GOT3 (cell line): ENCODE results near the gene UBE2E2.
"Not testable (repeated sequence)": the region's sequence is repeated elsewhere in the genome, so short reads cannot be mapped to it uniquely, and the experiment has no call there.

ENCODE experiments used
- DNase-seq: peaks from one replicate; lab custom pipeline; 2025; ENCODE audit warnings: mixed read lengths; lab: John Stamatoyannopoulos, UW

The UBE2E2 gene

DNA sequence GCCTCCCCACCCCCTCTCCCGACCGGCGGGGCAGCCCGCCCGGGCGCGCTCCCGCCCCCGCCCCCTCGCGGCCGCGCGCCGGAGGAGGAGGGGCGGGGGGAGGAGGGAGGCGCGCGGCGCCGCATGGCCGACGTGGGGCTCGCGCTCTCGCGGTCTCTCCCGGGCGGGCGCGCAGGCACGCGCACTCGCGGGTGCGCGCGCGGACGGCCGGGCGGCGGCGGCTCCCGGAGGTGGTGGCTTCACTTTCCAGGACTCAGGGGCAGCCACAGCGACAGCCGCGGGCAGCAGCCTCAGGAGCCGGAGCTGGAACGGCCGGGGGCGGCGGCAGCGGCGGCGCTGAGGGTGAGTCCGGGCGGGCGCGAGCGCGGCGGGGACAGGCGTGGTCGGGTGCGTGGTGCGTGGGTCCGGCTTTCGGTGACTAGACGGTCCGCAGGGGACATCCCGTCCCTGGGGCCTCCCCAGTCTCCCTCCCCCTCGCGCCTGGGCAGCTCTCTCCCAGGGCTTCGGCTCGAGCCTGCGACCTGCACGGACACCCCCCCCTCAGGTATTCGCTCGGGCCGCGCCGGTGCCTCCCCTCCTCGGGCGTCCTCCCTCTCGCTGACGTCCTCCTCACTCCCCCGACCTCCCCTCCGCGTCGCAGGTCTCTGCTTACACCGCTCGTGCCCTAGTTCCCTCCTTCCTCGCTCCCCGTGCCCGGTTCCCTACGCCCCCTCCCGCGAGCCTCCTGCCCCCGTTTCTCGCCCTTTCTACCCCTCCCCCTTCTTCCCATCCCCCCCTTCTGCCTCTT is at the start of gene UBE2E2:
UBE2E2 (plus strand) TSS at position 407 of the 787 bp plus-strand sequence.
- peak; percentile 62 for DNase-seq

DNA sequence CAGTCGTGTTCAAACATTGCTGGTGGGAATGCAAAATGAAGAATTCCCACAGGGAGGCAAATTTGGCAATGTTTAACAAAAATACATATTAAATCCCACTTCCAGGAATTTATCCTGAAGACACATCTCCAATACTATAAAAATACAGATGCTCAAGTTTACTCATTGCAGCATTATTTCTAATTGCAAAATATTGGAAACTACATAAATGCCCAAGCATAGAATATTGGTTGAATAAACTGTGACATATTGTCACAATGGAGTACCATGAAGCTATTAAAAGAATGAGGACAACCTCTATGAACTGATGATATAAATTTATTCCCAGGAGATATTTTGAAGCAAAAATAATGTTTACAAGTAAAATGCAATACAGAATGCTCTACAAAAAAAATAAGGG is 49.7 kb upstream of the UBE2E2 start:
- DNase-seq = no peak

DNA sequence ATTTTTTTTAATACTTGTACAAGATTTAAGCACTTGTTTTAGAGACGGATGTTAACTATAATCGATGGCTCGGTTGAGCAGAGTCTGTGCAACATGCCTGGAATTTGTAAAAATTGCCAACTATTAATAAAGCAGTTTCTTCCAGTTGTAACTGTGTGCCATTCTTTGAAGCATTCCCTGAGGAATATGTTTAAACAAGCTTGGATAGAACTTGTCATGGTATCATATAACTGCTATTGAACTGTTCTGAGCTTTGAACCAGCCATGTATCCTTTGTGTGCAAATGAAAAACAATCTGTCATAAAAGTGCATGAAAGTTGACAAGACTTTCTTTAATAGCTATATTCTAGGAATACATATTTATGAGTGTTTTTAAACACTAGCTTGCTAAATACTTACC is 45.8 kb upstream of the UBE2E2 start:
- no peak for DNase-seq

- no peak for DNase-seq
Observed at GRCh38 chr3:23159929-23160328, 43.2 kb upstream of the UBE2E2 start.

GRCh38 chr3:23161308-23161707 is 41.8 kb upstream of the UBE2E2 start:
- no peak for DNase-seq

DNA sequence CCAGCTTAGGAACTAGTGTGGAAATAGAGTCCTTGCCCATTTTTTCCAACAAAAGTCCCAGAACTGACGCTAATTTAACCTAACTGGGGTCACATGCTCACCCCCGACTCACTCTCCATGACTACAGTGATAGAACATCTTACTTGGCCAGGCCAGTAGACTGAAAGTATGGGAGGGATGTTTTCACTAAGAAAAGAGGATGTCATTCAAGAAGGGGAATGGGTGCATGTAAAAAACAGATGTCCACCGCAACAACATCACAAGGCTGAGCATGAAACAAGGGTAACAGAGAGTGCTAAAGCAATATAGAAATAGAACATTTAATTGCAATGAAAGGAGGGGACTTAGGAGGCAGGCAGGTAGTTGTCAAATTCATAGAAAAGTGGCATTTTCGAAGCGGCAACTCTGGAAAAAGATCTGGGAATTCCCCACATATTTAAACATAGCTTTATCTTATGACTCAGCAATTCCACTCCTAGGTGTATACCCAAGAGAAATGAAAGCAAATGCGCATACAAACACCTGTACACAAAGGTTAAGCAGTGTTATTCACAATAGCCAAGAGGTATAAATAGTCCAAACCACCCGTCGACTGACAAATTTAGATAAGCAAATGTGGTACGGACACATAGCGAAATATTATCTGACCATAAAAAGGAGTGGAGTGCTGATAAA is 41.1 kb upstream of the UBE2E2 start:
- no peak for DNase-seq

DNA sequence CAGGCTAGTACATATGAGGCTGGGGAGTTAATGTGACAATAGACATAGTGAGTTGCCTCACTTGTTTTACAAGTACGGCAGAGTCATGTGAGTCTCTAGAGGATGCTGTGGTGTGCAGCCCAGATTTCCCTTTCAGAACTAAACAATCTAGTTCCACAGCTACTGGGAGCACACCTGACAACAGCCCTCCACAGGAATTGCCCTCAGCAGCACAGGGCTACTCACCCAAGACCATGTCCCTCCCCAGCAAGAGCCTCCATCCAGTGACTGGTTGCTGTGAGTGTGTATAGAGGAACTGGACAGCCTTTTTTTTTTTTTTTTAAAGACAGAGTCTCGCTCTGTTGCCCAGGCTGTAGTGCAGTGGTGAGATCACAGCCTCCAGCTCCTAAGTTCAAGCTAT is 40.2 kb upstream of the UBE2E2 start:
- no peak for DNase-seq

GRCh38 chr3:23164746-23165145 is 38.4 kb upstream of the UBE2E2 start:
- DNase-seq = no peak

GRCh38 chr3:23165571-23165970 is 37.6 kb upstream of the UBE2E2 start:
- no peak for DNase-seq

GRCh38 chr3:23166276-23166675 is 36.9 kb upstream of the UBE2E2 start:
- DNase-seq = no peak

GRCh38 chr3:23166845-23167244 is 36.3 kb upstream of the UBE2E2 start:
- DNase-seq = no peak

DNA sequence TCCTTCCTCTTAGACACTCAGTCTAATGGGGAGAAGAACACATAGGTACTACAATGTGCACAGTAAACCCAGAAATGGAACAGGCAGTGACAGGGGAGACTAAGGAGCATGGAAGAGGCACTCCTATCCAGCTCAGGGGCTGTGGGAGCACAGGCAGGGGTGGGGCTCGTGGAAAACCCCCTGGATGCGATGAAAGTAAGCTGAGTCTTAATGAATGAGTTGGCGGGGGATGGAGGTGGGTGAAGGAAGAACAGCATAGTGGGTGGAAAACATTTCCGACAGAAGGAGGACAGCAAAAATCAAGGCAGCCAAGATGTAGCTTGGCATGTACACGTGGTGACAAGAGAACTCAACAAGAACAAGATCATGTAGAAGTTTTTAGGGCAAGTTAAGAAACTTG is 33.6 kb upstream of the UBE2E2 start:
- no peak for DNase-seq

DNA sequence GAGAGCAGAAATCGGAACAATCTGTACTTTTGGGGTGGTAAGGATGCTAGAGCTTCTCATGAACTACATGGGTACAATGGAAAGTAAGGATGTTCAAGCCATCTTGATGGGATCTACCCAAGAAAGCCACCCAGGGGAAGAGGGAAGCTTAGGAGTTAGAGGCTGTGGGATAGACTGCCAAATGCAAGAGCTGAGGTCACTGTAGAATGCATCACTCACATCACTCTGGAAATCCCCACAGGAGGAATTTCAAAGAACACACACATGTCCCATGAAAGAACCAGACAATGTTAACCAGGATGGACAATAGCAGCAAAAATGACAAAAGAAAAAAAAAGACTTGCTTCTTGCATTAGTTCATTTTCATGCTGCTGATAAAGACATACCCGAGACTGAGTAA is 32.8 kb upstream of the UBE2E2 start:
- DNase-seq = no peak

GRCh38 chr3:23172059-23172458 is 31.1 kb upstream of the UBE2E2 start:
- no peak for DNase-seq

GRCh38 chr3:23174426-23175039 is 28.6 kb upstream of the UBE2E2 start:
- no peak for DNase-seq

- no peak for DNase-seq
Observed at GRCh38 chr3:23175341-23176083, 27.6 kb upstream of the UBE2E2 start.

GRCh38 chr3:23176839-23177238 is 26.3 kb upstream of the UBE2E2 start:
- DNase-seq = not testable (repeated sequence)

DNA sequence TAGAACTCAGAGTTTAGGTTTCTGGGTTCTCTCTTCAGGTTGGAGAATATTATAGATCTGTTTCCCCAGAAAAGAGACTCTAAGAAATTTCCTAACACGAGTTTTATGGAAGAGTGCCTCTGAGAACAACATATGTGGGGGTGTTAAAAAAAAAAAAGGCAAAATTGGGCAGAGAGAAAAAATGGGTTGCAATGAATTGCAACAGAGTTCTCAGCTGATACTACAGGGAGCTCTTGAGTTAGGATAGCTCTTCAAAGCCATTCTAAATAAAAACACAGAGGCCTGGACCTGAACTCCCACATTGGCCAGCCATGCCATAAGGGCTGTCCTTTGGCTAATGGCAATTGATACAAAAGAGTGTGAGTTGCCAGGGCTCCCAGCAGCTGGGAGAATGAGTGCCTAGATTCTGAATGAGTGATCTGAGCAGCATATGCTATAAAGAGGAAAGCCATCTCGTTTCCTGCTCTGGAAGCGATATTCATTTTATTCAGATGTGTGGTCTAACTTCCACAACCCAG is 20.1 kb upstream of the UBE2E2 start:
- DNase-seq = no peak

DNA sequence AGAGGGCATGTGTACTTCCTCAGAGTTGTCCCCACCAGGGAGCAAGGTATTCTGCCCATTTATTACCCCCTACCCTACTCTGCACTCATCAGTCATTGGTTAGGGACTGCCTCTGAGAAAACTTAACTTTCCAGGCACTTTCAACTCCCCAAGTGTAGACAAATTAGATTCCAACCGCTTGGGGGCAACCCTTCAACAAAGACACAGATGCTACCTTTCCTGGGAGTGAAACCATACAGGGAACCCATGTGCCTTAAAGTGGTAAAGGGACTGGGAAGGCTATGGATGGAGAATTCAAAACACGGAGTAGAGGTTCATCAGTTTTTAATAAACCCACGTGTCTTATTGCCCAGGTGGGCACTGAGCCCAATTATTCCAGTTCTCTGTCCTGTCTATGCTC is 19.4 kb upstream of the UBE2E2 start:
- no peak for DNase-seq

- no peak for DNase-seq
Observed at GRCh38 chr3:23185861-23186260, 17.3 kb upstream of the UBE2E2 start.

DNA sequence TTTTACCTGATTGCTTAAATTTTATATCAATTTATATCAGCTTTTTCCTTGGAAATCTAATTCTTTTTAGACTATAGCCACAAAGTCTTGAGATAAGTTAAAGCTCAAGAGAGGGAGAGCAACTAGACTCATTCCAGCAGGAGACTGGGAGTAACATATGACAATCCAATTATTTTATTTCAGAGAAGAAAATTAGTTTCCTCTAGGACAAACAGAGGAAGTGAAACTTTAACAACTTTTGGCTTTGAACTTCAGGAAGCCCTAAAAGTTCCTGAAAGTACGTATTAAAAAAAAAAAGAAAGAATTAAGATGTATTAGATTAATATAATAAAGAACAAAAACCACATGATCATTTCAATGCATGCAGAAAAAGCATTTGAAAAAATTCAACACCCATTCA is 13.9 kb upstream of the UBE2E2 start:
- DNase-seq = no peak

GRCh38 chr3:23192816-23193215 is 10.3 kb upstream of the UBE2E2 start:
- no peak for DNase-seq
